Measurements from ENCODE around the gene SPEM3. TPM values are rescaled to one million over a fixed set of nuclear protein-coding genes. Genes with fewer than 3 reads are reported as not detected.

SPEM3 gene
- total and polyA plus RNA-seq, 2 of the 13 experiments (the other 11 are each of a cell fraction or from before 2014, with no cell fraction given): not detected

- TF ChIP-seq MLXIP (CRISPR knock-in tag; IDR thresholded peaks at IDR 0.05; ENCODE audit: borderline replicate concordance): peak; percentile 35; the same call in 1 of the 2 replicates
- no peak for TF ChIP-seq SMAD1 (CRISPR knock-in tag; IDR thresholded peaks at IDR 0.05; ENCODE audit: borderline replicate concordance, low read depth)
- no peak; the same call in 1 of the 2 replicates for TF ChIP-seq ZFP37 (CRISPR knock-in tag; IDR thresholded peaks at IDR 0.05; ENCODE audit: borderline replicate concordance)
- no peak for TF ChIP-seq RARG (CRISPR knock-in tag; IDR thresholded peaks at IDR 0.05; ENCODE audit: low read depth)
- no peak for TF ChIP-seq FOXP1 (IDR thresholded peaks at IDR 0.05)
- no peak for TF ChIP-seq FOXP1 (CRISPR knock-in tag; IDR thresholded peaks at IDR 0.05)
- TF ChIP-seq MXD3 (CRISPR knock-in tag; IDR thresholded peaks at IDR 0.05): no peak
- no peak for TF ChIP-seq ZNF343 (CRISPR knock-in tag; IDR thresholded peaks at IDR 0.05)
- TF ChIP-seq ZNF616 (CRISPR knock-in tag; IDR thresholded peaks at IDR 0.05; ENCODE audit: low read depth): no peak
- TF ChIP-seq BCLAF1 (IDR thresholded peaks at IDR 0.05): no peak
- no peak for TF ChIP-seq ZNF792 (CRISPR knock-in tag; IDR thresholded peaks at IDR 0.05)
- TF ChIP-seq CBX2 (IDR thresholded peaks at IDR 0.05; ENCODE audit: low read depth, low read length): no peak
- no peak for TF ChIP-seq CBX2 (CRISPR knock-in tag; IDR thresholded peaks at IDR 0.05; ENCODE audit: low read depth)
- TF ChIP-seq ZNF550 (CRISPR knock-in tag; IDR thresholded peaks at IDR 0.05; ENCODE audit: borderline replicate concordance): no peak
- TF ChIP-seq GABPB1 (CRISPR knock-in tag; IDR thresholded peaks at IDR 0.05): peak; percentile 65
- no peak for TF ChIP-seq KDM1A (CRISPR knock-in tag; IDR thresholded peaks at IDR 0.05)
- peak; percentile 4; the same call in 1 of the 2 replicates for TF ChIP-seq UBTF (CRISPR knock-in tag; IDR thresholded peaks at IDR 0.05)
Observed at GRCh38 chr17:7403977-7404736, 24.5 kb upstream of the SPEM3 start, which contains the start of gene TMEM256 (continued).

Data from HepG2 (cell line).